Chondrocyte (in vitro differentiated cells): ENCODE measurements around the gene KRTAP22-1. TPM values are rescaled to one million over a fixed set of nuclear protein-coding genes. Genes with fewer than 3 reads are reported as not detected.

Experiments used
- DNase-seq: peaks from one replicate; pipeline ENCODE4 v3.0.0; 2021; ENCODE audit warnings: mixed read lengths, low spot score
- H3K27ac Mint-ChIP-seq: one replicate; pipeline ENCODE4 v1.8.0; 2021; ENCODE audit warnings: mild to moderate bottlenecking, moderate library complexity, mixed read lengths; ENCODE audit not compliant: unreplicated experiment
- H3K27me3 Mint-ChIP-seq: 2 replicates; pipeline ENCODE4 v1.8.0; 2021; ENCODE audit warnings: low read depth, mixed read lengths
- H3K36me3 Mint-ChIP-seq: 2 replicates; pipeline ENCODE4 v1.8.0; 2021; ENCODE audit warnings: low read depth, mixed read lengths
- H3K4me1 Mint-ChIP-seq: 2 replicates; pipeline ENCODE4 v1.8.0; 2021; ENCODE audit warnings: low read depth, mild to moderate bottlenecking, mixed read lengths
- H3K4me3 Mint-ChIP-seq: one replicate; pipeline ENCODE4 v1.8.0; 2021; ENCODE audit warnings: mild to moderate bottlenecking, moderate library complexity, mixed read lengths; ENCODE audit not compliant: unreplicated experiment
- H3K9me3 Mint-ChIP-seq: 2 replicates; pipeline ENCODE4 v1.8.0; 2021; ENCODE audit warnings: low read depth, mixed read lengths
- CTCF ChIP-seq: fragments of 200-600 bp; sonication (generic); IDR thresholded peaks from 2 replicates; pipeline ENCODE4 v1.5.0; 2021; ENCODE audit warnings: antibody characterized with exemption, mild to moderate bottlenecking, moderate library complexity
- total RNA-seq: library from RNA; stranded (reverse); gene quantifications from 3 replicates; pipeline ENCODE4 v1.2.1, GENCODE V29; 2021

KRTAP22-1 gene
- total RNA-seq, 1 donor from 2014 or later: not detected

GRCh38 chr21:30620080-30620479 lies 19.2 kb downstream of the KRTAP22-1 start:
- Mint-ChIP-seq H3K9me3 (peaks cover 19% of the 10 kb centered on the region), H3K27ac (no peak overlapping the region), H3K4me3 (no peak overlapping the region), H3K27me3 (no peaks in the 10 kb centered on the region), H3K4me1 (no peaks in the 10 kb centered on the region), H3K36me3 (no peaks in the 10 kb centered on the region)
- no peak for DNase-seq
- no peak for TF ChIP-seq CTCF

GRCh38 chr21:30620522-30620921 lies 19.6 kb downstream of the KRTAP22-1 start, which contains the start of gene KRTAP20-4:
KRTAP20-4 (plus strand) TSS chr21:30620627.
- Mint-ChIP-seq H3K4me1 (no peaks in the 10 kb centered on the region), H3K27me3 (no peaks in the 10 kb centered on the region), H3K27ac (no peak within 1 kb of the TSS), H3K9me3 (peaks cover 16% of the 10 kb centered on the region), H3K4me3 (no peak within 1 kb of the TSS), H3K36me3 (no peaks in the 10 kb centered on the region)
- TF ChIP-seq CTCF: no peak
- no peak for DNase-seq

- H3K9me3 Mint-ChIP-seq: peaks cover 20% of the 10 kb centered on the region
- DNase-seq: no peak
- TF ChIP-seq CTCF: no peak
- no peak overlapping the region for H3K27ac Mint-ChIP-seq
- H3K36me3 Mint-ChIP-seq: no peaks in the 10 kb centered on the region
- H3K4me1 Mint-ChIP-seq: no peaks in the 10 kb centered on the region
- H3K4me3 Mint-ChIP-seq: no peak overlapping the region
- no peaks in the 10 kb centered on the region for H3K27me3 Mint-ChIP-seq
These were observed 22.5 kb downstream of the KRTAP22-1 start for GRCh38 chr21:30623362-30623761.

GRCh38 chr21:30625449-30626165 lies 24.7 kb downstream of the KRTAP22-1 start:
- Mint-ChIP-seq H3K36me3 (no peaks in the 10 kb centered on the region), H3K4me1 (no peaks in the 10 kb centered on the region), H3K27ac (no peak overlapping the region), H3K9me3 (peaks cover 20% of the 10 kb centered on the region), H3K4me3 (no peak overlapping the region), H3K27me3 (no peaks in the 10 kb centered on the region)
- no peak for TF ChIP-seq CTCF
- DNase-seq: no peak

GRCh38 chr21:30628109-30628508 lies 27.2 kb downstream of the KRTAP22-1 start:
- Mint-ChIP-seq H3K36me3 (no peaks in the 10 kb centered on the region), H3K27ac (no peak overlapping the region), H3K4me1 (no peaks in the 10 kb centered on the region), H3K27me3 (no peaks in the 10 kb centered on the region), H3K4me3 (no peak overlapping the region), H3K9me3 (peaks cover 22% of the 10 kb centered on the region)
- no peak for DNase-seq
- TF ChIP-seq CTCF: no peak
